Adipose tissue (tissue), 3 donors: ENCODE measurements around the gene STH. TPM values are rescaled to one million over a fixed set of nuclear protein-coding genes. Genes with fewer than 3 reads are reported as not detected.

Experiments
- H3K27ac ChIP-seq: one replicate; pipeline ENCODE4 v1.5.1; 2013; ENCODE audit warnings: low read depth, low read length
- WGBS, 3 donors: extraction: QIAGEN DNeasy Blood & Tissue Kit; methylation state at CpG; one replicate each; pipeline ENCODE4 v1.1.7; 2013; 5-methylcytosine and 5-hydroxymethylcytosine counted together
- polyA plus RNA-seq, 3 donors: library from polyadenylated mRNA; stranded (reverse); fragments of 200-250 nt; gene quantifications; one replicate each; pipeline ENCODE4 v1.2.3, GENCODE V29; 2013
- donor health status: healthy with polysubstance abuse.
- donor health status: Bipolar disorder and iron deficiency.
- donor health status: healthy.

STH gene
- polyA plus RNA-seq, 3 donors, result not detected

- no peak overlapping the region for H3K27ac ChIP-seq
- 63 to 69% (median 65%) methylated on average over 2 of the region's 2 CpGs for WGBS, 3 donors
These were observed 19.9 kb upstream of the STH start for GRCh38 chr17:45979137-45979536.

- 84 to 89% (median 87%) methylated on average over 6 of the region's 6 CpGs for WGBS, 3 donors
- no peak overlapping the region for H3K27ac ChIP-seq
These were observed 18.2 kb upstream of the STH start for GRCh38 chr17:45980855-45981254.

DNA sequence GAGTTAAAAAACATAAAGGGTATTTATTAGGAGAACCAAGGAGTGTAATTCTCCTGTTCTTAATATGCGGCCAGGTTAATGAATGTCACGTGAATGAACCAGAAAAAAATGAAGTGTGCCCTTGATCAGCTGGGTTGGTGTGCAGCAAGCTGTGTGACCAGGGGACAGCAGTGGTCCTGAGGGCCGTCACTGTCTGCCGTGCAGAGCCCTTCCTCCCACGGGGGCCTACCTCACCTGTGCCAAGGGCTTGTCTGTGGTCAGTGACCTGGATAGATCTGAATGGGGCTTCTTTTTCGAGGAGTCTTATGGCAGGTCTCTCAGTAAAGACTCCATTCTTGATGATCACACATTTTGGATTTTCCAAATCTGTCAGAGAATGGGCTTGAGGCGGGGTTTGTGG, 17.7 kb upstream of the STH start:
- WGBS, 3 donors, result 85 to 87% (median 85%) methylated on average over 7 of the region's 7 CpGs

GRCh38 chr17:45982791-45983613, 16.0 kb upstream of the STH start:
- no peak overlapping the region for H3K27ac ChIP-seq
- WGBS, 3 donors, result 88 to 92% (median 90%) methylated on average over 37 to 41 of the region's 41 CpGs

More for the DNA sequence above, 17.7 kb upstream of the STH start:
- no peak overlapping the region for H3K27ac ChIP-seq

- H3K27ac ChIP-seq, result no peak overlapping the region
- 75 to 78% (median 77%) methylated on average over 25 to 31 of the region's 31 CpGs for WGBS, 3 donors
These were observed 15.3 kb upstream of the STH start for GRCh38 chr17:45983614-45984310.

- H3K27ac ChIP-seq, result no peak overlapping the region
- 87 to 93% (median 91%) methylated on average over 5 of the region's 5 CpGs for WGBS, 3 donors
These were observed 14.7 kb upstream of the STH start for GRCh38 chr17:45984368-45984767.

GRCh38 chr17:45985447-45985846, 13.6 kb upstream of the STH start:
- 81 to 89% (median 83%) methylated on average over 4 of the region's 4 CpGs for WGBS, 3 donors
- H3K27ac ChIP-seq, result no peak overlapping the region

DNA sequence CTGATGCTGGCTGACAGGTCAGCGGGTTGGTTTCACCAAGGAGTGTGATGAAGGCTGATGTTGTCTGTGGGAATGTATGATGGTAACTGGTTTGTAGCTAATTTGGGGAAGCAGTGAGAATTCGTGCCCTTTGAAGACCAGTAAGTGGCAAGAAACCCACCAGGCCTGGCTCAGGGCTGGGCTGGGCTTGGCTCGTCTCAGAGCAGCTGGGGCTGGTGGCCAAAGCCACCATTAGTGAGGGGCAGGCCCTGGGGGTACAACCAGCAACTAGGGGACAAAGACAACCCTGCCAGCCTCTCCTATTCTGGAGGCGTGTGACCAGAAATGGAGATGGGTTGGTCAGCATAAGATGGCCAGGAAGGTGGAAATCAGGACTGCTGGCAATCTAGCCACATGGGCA, 13.0 kb upstream of the STH start:
- H3K27ac ChIP-seq, result no peak overlapping the region
- 83 to 90% (median 84%) methylated on average over 4 of the region's 4 CpGs for WGBS, 3 donors

- WGBS, 3 donors, result 81 to 86% (median 82%) methylated on average over 5 of the region's 5 CpGs
- H3K27ac ChIP-seq, result no peak overlapping the region
These were observed 11.3 kb upstream of the STH start for GRCh38 chr17:45987706-45988105.

DNA sequence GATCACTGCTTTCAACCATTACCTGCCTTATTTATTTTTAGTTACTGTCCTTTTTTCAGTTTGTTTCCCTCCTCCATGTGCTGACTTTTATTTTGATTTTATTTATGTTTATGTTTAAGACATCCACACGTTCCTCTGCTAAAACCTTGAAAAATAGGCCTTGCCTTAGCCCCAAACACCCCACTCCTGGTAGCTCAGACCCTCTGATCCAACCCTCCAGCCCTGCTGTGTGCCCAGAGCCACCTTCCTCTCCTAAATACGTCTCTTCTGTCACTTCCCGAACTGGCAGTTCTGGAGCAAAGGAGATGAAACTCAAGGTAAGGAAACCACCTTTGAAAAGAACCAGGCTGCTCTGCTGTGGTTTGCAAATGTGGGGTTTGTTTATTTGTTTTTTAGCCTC, 9.3 kb upstream of the STH start:
- WGBS, 3 donors, result 73 to 85% (median 74%) methylated on average over 3 of the region's 3 CpGs
- H3K27ac ChIP-seq, result no peak overlapping the region

DNA sequence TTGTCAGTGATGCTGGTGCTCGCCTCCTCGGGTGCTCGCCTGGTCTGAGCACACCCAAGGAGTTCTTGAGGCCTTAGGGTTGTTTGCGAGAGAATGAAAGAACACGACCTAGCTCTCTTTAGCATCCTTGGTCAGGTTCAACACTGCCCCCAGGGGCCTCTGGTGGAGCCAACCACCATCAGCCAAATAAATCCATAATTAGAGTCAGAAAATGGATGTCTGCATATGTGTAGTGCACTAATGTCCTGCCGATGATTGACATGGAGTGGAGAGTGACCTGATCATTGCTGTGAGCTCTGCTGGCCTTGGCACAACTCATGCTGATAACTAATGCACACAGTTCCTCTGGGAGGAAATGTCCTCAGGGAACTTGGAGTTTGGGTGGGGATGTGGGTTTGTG, 8.2 kb upstream of the STH start:
- WGBS, 3 donors, result 77 to 93% (median 82%) methylated on average over 6 of the region's 6 CpGs
- no peak overlapping the region for H3K27ac ChIP-seq

- no peak overlapping the region for H3K27ac ChIP-seq
- WGBS, 3 donors, result 83 to 89% (median 87%) methylated on average over 10 of the region's 10 CpGs
These were observed 7.7 kb upstream of the STH start for GRCh38 chr17:45991341-45991740.

- 65 to 72% (median 70%) methylated on average over 6 of the region's 6 CpGs for WGBS, 3 donors
- H3K27ac ChIP-seq, result no peak overlapping the region
These were observed 6.9 kb upstream of the STH start for GRCh38 chr17:45992175-45992574.

DNA sequence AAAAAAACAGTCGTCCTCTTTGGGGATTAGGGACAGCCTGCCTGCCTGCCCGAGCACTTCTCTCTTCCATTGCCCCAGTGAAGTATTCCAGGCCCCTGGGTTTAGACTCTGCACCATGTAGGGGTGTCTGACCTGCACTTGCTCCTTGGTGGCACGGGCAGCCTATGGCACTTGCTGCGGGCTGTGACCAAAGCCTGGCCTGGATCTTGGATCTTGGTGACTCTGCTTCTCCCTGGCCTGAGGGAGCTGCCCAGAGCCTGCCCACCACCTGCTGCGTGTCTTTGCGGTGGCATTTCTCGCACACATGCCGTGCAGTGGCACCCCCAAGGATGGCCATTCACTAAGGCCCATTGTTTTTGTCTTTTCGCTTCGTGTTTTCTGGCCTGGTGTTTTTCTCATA, 6.1 kb upstream of the STH start:
- H3K27ac ChIP-seq, result no peak overlapping the region
- 87 to 88% (median 88%) methylated on average over 9 to 10 of the region's 10 CpGs for WGBS, 3 donors

DNA sequence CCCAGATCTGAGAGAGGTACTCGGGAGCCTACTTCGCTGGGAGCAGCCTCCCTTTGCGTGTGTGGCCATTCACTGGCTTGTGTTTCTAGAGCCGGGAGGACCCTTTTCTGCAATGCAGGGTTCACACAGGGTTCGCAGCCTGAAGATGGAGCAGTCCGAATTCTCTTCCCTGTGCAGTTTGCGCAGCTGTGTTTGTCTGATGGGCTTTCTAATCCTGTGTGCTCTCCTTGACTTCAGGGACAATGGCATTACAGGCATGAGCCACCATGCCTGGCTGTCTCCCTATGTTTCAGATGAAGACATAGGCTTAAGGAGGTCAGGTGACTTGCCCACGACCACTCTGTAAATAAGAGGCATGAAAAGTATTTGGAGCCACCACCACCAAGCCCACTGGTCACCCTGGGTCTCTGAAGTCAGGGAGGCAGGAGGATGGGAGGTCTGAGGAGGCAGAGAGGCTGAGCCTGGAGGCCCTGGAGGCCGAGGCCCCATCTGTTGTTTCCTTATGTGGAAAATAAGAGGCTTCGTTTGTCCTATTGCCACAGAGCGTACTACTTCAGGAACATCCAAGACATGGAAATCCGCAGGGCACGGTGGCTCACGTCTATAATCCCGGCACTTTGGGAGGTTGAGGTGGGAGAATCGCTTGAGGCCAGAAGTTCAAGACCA, 5.0 kb upstream of the STH start:
- 86 to 94% (median 89%) methylated on average over 16 of the region's 16 CpGs for WGBS, 3 donors
- H3K27ac ChIP-seq, result no peak overlapping the region

DNA sequence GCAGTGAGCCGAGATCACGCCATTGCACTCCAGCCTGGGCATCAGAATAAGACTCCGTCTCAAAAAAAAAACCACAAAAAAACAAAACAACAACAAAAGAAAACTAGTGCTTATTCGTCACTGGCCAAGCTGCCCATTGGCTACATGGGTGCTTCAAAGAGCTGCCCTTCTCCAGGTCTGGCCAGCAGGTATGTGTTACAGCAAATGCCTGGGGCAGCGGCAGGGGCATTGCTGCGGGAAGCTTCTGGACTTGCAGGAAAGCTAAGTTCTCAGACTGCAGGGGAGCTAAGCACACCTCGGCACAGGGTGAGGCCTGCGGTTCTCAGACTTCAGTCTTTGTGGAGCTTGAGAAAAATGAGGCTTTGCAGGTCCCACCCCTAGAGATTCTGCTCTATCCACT, 4.1 kb upstream of the STH start:
- 91 to 97% (median 96%) methylated on average over 8 of the region's 8 CpGs for WGBS, 3 donors
- no peak overlapping the region for H3K27ac ChIP-seq

- WGBS, 3 donors, result 79 to 86% (median 81%) methylated on average over 14 of the region's 14 CpGs
- no peak overlapping the region for H3K27ac ChIP-seq
These were observed 3.3 kb upstream of the STH start for GRCh38 chr17:45995627-45996270.

- WGBS, 3 donors, result 82 to 85% (median 84%) methylated on average over 31 of the region's 31 CpGs
- no peak overlapping the region for H3K27ac ChIP-seq
These were observed 2.6 kb upstream of the STH start for GRCh38 chr17:45996282-45996937.
